Keratinocyte (primary cell): ENCODE results near the gene NOX5. TPM values are rescaled to one million over a fixed set of nuclear protein-coding genes. Genes with fewer than 3 reads are reported as not detected.

Experiments used
- DNase-seq: peaks from one replicate; pipeline ENCODE4 v3.0.0-alpha.2; 2011; ENCODE audit warnings: low read depth, missing footprints, low spot score
- FAIRE-seq: peaks from 2 replicates; lab custom pipeline; 2011; peaks lifted over from hg19 to GRCh38; lab: Jason Lieb, UNC
- H2AFZ ChIP-seq: 2 replicates; pipeline ENCODE4 v1.6.0; 2012; ENCODE audit warnings: low read length, control low read depth, inconsistent platforms; ENCODE audit not compliant: control insufficient read depth
- H3K27ac ChIP-seq: 2 replicates; pipeline ENCODE4 v1.5.1; 2011; ENCODE audit warnings: low read length; ENCODE audit not compliant: control insufficient read depth, insufficient read depth
- H3K27me3 ChIP-seq: 3 replicates; pipeline ENCODE4 v1.6.0; 2011; ENCODE audit warnings: low read length; ENCODE audit not compliant: control insufficient read depth, insufficient read depth; ENCODE audit errors: extremely low read depth
- H3K36me3 ChIP-seq, 2 experiments: 2 replicates in 1 of 2; 3 replicates in 1 of 2; pipeline ENCODE4 v1.5.1; 2011; ENCODE audit warnings: low read length in 2 of 2, mild to moderate bottlenecking in 1 of 2; ENCODE audit not compliant: control insufficient read depth in 2 of 2, insufficient read depth in 2 of 2; ENCODE audit errors: extremely low read depth in 1 of 2
- H3K4me1 ChIP-seq: 3 replicates; pipeline ENCODE4 v1.5.1; 2011; ENCODE audit warnings: low read length; ENCODE audit not compliant: control insufficient read depth, insufficient read depth; ENCODE audit errors: extremely low read depth
- H3K4me2 ChIP-seq: 3 replicates; pipeline ENCODE4 v1.6.0; 2011; ENCODE audit warnings: low read depth, low read length; ENCODE audit not compliant: control insufficient read depth, insufficient read depth; ENCODE audit errors: extremely low read depth
- H3K4me3 ChIP-seq, 3 experiments: fragments of 200-600 bp in 1 of 3; sonication (generic) in 1 of 3; 2 replicates in 2 of 3; 3 replicates in 1 of 3; pipeline ENCODE4 v1.5.1; 2011 to 2016; ENCODE audit warnings: low read length in 3 of 3, mild to moderate bottlenecking in 3 of 3, control low read depth in 2 of 3, inconsistent platforms in 1 of 3, low read depth in 1 of 3, mixed read lengths in 1 of 3, mixed run types in 1 of 3, moderate library complexity in 1 of 3; ENCODE audit not compliant: control insufficient read depth in 2 of 3, insufficient read depth in 2 of 3; ENCODE audit errors: extremely low read depth in 1 of 3
- H3K79me2 ChIP-seq: 2 replicates; pipeline ENCODE4 v1.6.0; 2012; ENCODE audit warnings: low read length; ENCODE audit not compliant: control insufficient read depth, insufficient read depth
- H3K9ac ChIP-seq: 3 replicates; pipeline ENCODE4 v1.6.0; 2011; ENCODE audit warnings: low read length; ENCODE audit not compliant: control insufficient read depth, insufficient read depth; ENCODE audit errors: extremely low read depth
- H3K9me1 ChIP-seq: 3 replicates; pipeline ENCODE4 v1.6.0; 2011; ENCODE audit warnings: low read length; ENCODE audit not compliant: control insufficient read depth, insufficient read depth; ENCODE audit errors: extremely low read depth
- H3K9me3 ChIP-seq: 2 replicates; pipeline ENCODE4 v1.5.1; 2012; ENCODE audit warnings: low read depth, low read length; ENCODE audit not compliant: control insufficient read depth
- H4K20me1 ChIP-seq: 3 replicates; pipeline ENCODE4 v1.6.0; 2011; ENCODE audit warnings: low read length; ENCODE audit not compliant: control insufficient read depth, insufficient read depth; ENCODE audit errors: extremely low read depth
- CTCF ChIP-seq, 3 experiments: IDR thresholded peaks in 1 of 3; conservative IDR thresholded peaks in 1 of 3; optimal IDR thresholded peaks in 1 of 3; 2 replicates in 2 of 3; 3 replicates in 1 of 3; pipeline versions ENCODE3 to v1.5.1; 2011; ENCODE audit warnings: low read length in 3 of 3, mild to moderate bottlenecking in 3 of 3, moderate library complexity in 2 of 3, control low read depth in 1 of 3, inconsistent platforms in 1 of 3; ENCODE audit not compliant: insufficient read depth in 2 of 3; ENCODE audit errors: extremely low read depth in 1 of 3
- EZH2 ChIP-seq: IDR thresholded peaks from one replicate; pipeline ENCODE4 v1.6.1; 2012; ENCODE audit warnings: inconsistent platforms, mild to moderate bottlenecking, low read length, moderate library complexity
- dilution Hi-C: fragments of 300-500 bp; cut with MboI; formaldehyde crosslinking; loops from one replicate; pipeline ENCODE4 v1.7.0; 2020; ENCODE audit warnings: low sequenced_read_pairs; ENCODE audit not compliant: extremely low pct_ligation_motif_present
- polyA plus RNA-seq, 5 experiments: library from polyadenylated mRNA; depleted of rRNA in 3 of 5; stranded (reverse) in 3 of 5; stranded (forward) in 1 of 5; unstranded in 1 of 5; fragments of >200 nt; gene quantifications; 1 replicate in 1 of 5; 2 replicates in 3 of 5; 3 replicates in 1 of 5; pipeline versions ENCODE4 v1.2.1 to v1.2.3, GENCODE V29; 2011 to 2012; ENCODE audit warnings: missing spikeins in 2 of 5, low read depth in 1 of 5, low replicate concordance in 1 of 5

Gene NOX5
- polyA plus RNA-seq, 1 donor (not counting 4 experiments of a cell fraction or from before 2014, with no cell fraction given) = 0.16 TPM

GRCh38 chr15:68990231-68990991 is 24.1 kb upstream of the NOX5 start:
- Histone ChIP-seq H3K79me2 (no peaks in the 10 kb centered on the region), H3K27ac (no peak overlapping the region), H3K9ac (no peak overlapping the region), H4K20me1 (no peaks in the 10 kb centered on the region), H3K36me3 (no peaks in the 10 kb centered on the region), H3K9me3 (no peaks in the 10 kb centered on the region), H2AFZ (no peak overlapping the region), H3K9me1 (no peaks in the 10 kb centered on the region), H3K4me1 (peaks cover 30% of the 10 kb centered on the region), H3K27me3 (no peaks in the 10 kb centered on the region), H3K4me2 (no peak overlapping the region), H3K4me3 (no peak overlapping the region)
- dilution Hi-C loops = no loop called here
- TF ChIP-seq EZH2 (no peak), CTCF (optimal IDR thresholded peaks at IDR 0.05 in 1 of 3, IDR thresholded peaks at IDR 0.05 in 1 of 3, conservative IDR thresholded peaks at IDR 0.05 in 1 of 3; ENCODE audit: extremely low read depth in 1 of 3, insufficient read depth in 2 of 3, low read length in 3 of 3) (no peak)
- DNase-seq (no peak), FAIRE-seq (no peak)

GRCh38 chr15:68990992-68991500 is 23.4 kb upstream of the NOX5 start:
- H3K4me2 ChIP-seq = no peak overlapping the region
- H3K4me3 ChIP-seq = no peak overlapping the region
- FAIRE-seq = no peak
- no peaks in the 10 kb centered on the region for H3K27me3 ChIP-seq
- peaks cover 30% of the 10 kb centered on the region for H3K4me1 ChIP-seq
- DNase-seq = no peak
- H3K36me3 ChIP-seq = no peaks in the 10 kb centered on the region
- no peak overlapping the region for H2AFZ ChIP-seq
- dilution Hi-C loops = no loop called here
- H3K27ac ChIP-seq = no peak overlapping the region
- H3K9me3 ChIP-seq = no peaks in the 10 kb centered on the region
- no peak overlapping the region for H3K9ac ChIP-seq
- no peaks in the 10 kb centered on the region for H3K79me2 ChIP-seq
- no peaks in the 10 kb centered on the region for H3K9me1 ChIP-seq
- H4K20me1 ChIP-seq = no peaks in the 10 kb centered on the region
- TF ChIP-seq CTCF (optimal IDR thresholded peaks at IDR 0.05 in 1 of 3, IDR thresholded peaks at IDR 0.05 in 1 of 3, conservative IDR thresholded peaks at IDR 0.05 in 1 of 3; ENCODE audit: extremely low read depth in 1 of 3, insufficient read depth in 2 of 3, low read length in 3 of 3) = no peak
- TF ChIP-seq EZH2 = no peak
